ENCODE data around the gene CNTROB.

Gene CNTROB

DNA sequence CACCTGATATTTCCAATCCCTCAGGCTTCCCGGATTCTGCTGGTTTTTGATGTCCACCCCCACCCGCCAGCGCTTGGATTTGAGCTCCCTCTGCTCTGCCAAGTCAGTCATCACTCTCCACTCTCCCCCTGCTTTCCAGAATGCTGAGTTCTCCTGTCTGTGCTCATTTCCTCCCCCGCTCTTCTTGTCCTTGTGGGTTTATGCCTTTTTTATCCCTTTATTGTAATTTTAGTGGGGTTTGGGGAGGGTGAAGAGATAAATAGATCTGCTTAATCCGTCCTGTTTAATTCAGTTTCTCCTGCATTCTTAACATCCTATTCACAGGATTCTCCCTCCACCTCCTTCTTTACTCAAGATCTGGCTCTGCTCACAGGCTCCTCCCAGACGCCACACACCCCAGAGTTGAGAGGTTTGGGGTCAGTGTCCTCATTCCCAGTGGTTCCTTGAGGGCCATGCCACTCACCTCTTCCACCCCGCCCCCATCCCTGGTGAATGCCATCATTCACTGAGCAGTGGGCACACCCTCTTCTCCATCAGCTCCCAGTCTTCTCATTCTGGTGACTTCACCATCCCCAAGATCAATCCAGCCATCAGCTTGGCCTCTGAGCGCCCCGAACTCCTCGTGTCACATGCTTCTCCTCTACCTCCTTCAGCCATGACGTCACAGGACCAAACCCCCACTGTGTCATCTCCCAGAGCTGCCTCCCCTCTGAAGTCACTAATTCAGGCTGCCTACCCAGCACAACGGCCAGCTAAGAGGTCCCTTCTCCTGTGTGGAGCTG is 55.3 kb downstream of the CNTROB start:
- DNase-seq = no peak

DNA sequence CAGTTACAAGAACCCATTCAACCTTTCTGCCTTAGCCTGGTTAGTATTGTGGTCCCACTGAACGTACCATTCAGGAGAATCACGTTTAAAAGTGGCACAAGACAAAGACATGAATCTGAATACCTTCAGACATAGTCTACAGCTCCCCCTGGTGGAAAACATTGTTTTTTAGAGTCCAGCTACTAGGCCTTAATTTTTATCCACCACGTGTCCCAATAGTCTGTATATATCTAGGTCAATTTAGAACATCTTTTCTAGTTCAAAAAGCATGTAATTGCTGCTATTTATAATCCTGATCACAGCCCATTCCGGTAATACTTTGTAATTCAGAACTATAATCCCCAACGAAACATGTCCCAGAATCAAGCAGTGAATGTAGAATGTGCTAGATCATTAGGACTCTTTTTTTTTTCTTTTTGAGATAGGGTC is 56.8 kb downstream of the CNTROB start:
- DNase-seq = peak; percentile 72

DNA sequence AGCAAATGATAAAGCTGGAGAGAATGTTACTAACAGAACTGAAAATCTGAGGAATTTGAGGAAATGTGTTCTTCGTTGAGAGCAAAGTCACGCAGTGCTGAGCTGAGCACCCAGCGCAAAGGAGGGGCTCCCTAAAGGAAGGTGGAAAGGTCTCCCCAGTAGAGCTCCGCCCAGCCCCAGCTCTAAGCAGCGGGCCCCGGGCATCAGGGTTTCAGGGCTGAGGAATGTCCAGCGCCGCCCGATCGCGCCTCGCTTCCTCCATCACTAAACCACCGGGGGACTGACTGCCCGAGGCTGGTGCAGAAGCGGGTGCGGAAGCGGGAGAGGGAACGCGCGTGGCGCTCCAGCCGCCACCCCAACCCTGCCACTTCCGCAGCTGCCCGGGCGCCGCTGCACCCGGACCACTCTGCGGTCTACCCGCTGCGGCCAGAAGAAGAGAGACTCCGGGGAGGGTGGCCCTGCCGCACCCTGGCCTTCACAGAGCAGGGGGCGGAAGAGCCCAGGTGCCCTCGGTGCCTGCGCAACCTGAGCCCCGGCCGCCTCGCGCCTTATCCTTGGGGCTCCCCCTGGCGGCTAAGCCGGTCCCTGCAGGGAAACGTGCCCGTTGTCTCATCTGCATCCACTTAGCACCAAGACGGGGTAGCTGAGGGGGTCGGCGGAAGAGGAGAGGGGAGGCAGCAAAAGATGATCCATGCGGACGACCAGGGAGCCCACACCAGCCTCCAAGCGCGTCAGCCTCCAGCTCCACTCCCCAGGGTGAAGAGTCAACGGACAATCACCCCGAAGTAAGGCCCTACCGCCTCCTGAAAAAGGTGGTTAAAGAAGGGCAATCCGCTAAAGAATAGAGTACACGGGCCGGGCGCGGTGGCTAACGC is 58.0 kb downstream of the CNTROB start:
- peak; percentile 7 for DNase-seq

DNA sequence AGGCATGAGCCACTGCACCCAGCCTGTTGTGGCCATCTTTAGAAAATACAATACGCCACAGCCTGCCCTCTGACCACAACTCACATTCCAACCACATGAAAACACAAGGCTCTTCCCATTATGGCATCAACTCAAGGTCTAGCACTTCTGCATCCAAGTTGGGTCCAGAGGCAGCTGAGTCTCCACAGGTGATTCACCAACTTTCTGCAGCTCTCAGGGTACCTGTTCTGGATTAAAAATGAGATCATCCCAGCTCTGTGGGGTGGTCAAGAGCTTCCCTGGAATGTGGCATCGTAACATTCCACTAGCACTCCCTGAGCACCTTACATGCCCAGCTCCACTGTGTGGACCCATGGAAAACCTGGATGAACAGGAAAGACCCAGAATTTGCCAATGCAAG is 60.5 kb downstream of the CNTROB start:
- DNase-seq = no peak

DNA sequence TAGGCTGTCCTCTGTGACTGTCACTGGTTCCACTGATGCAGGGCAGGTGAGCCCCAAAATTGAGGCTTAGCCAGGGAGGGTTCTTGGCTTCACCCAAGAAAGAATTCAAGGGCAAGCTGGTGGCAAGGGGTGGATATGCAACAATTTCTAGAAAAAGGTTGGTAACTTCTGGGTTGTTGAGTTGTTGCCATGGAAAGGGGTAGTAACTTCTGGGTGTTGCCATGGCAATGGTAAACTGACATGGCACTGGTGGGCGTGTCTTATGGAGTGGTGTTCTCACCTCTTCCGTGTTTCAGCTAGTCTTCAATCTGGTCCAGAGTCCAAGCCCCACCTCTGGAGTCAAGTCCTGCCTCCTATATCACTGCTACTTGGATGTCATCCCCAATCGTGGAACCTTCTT is 60.9 kb downstream of the CNTROB start:
- DNase-seq = no peak

DNA sequence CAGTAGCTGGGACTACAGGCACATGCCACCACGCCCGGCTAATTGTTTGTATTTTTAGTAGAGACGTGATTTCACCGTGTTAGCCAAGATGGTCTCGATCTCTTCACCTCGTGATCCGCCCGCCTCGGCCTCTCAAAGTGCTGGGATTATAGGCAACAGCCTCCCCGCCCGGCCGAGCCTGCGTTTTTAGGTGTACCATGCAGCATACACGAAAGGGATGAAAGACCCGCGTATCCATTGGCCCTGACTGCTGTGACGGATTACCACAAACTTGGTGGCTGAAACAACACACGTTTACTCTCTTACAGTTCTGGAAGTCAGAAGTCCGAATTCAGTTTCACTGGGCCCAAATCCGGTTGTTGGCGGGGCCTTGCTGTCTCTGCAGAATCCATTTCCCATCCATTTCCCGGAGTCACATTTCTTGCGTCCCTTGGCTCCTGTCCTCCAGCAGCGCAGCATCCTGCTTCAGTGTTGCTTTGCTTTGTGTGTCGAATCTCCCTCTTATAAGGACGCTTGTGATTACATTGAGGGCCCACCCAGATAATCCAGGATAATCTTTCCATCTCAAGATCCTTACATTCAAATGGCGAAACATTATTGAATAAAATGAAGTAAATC is 62.1 kb downstream of the CNTROB start:
- no peak for DNase-seq

DNA sequence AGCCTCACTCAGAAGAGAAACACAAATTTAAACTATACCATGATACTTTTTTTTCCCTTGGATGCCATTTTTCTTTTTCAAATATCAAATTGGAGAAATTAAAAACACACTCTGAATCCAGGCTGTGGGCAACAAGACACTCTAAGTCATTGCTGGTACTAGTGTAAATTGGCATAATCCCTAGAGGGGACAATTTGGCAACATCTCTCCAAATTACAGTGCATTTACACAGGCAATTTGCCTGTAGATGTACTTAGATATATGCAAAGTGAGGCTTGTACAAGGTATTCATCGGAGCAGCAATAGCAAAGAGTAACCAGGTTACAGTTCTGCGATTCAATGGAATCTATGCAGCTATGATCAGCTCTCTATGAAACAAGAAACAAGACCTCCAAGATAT is 63.7 kb downstream of the CNTROB start:
- no peak for DNase-seq

DNA sequence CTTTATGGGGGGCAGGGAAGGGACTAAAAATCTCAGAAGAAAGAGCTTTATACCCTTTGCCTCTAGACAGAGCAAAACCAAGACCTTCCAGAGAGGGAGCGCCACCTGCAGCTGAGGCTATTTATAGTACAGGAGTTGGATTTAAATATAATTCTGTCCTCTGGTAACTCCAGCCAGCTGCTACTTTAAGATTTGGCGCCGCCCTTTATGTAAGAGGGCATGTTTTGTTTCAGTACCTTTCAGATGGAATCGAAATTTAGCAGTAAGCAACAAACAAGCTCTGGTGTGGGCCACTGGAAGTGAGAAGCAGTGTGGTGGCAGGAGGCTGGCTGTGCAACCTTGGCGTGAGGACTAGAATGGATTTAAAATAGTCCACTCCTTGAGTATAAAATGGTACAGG is 65.2 kb downstream of the CNTROB start:
- DNase-seq = no peak
